Keratinocyte (primary cell): ENCODE measurements around the gene FAM20C.

ENCODE experiments used
- CTCF ChIP-seq, 3 experiments: IDR thresholded peaks in 1 of 3; conservative IDR thresholded peaks in 1 of 3; optimal IDR thresholded peaks in 1 of 3; 2 replicates in 2 of 3; 3 replicates in 1 of 3; pipeline versions ENCODE3 to v1.5.1; 2011; ENCODE audit warnings: low read length in 3 of 3, mild to moderate bottlenecking in 3 of 3, moderate library complexity in 2 of 3, control low read depth in 1 of 3, inconsistent platforms in 1 of 3; ENCODE audit not compliant: insufficient read depth in 2 of 3; ENCODE audit errors: extremely low read depth in 1 of 3
- EZH2 ChIP-seq: IDR thresholded peaks from one replicate; pipeline ENCODE4 v1.6.1; 2012; ENCODE audit warnings: inconsistent platforms, mild to moderate bottlenecking, low read length, moderate library complexity

GRCh38 chr7:309586-310228 lies 117.3 kb downstream of the FAM20C start:
- no peak for TF ChIP-seq CTCF (optimal IDR thresholded peaks at IDR 0.05 in 1 of 3, IDR thresholded peaks at IDR 0.05 in 1 of 3, conservative IDR thresholded peaks at IDR 0.05 in 1 of 3; ENCODE audit: extremely low read depth in 1 of 3, insufficient read depth in 2 of 3, low read length in 3 of 3)
- no peak for TF ChIP-seq EZH2
